K562 (cell line): Measurements from ENCODE around the gene CYP26A1. TPM values are rescaled to one million over a fixed set of nuclear protein-coding genes. Genes with fewer than 3 reads are reported as not detected.

Experiments
- ATAC-seq: fragments of 200-7000 bp; cut with Tn5 transposase; 3 replicates; pipeline ENCODE4 v1.9.1; 2020; ENCODE audit warnings: moderate library complexity
- BruUV-seq: library from RNA; stranded (reverse); fragments of 400-500 nt; replicated peaks from 2 replicates; lab custom pipeline; 2021; lab: Mats Ljungman, UMichigan
- CTCF ChIA-PET: fragments of 300-600 bp; formaldehyde crosslinking; extraction: SDS; loops from one replicate; lab custom pipeline; 2021; ENCODE audit warnings: low intra/inter-chr PET ratio; lab: Yijun Ruan, JAX
- POLR2A ChIA-PET: fragments of 300-600, 350-650 bp; sonication (Branson Sonifier 250); formaldehyde crosslinking; extraction: SDS; loops from one replicate; lab custom pipeline; 2021; ENCODE audit warnings: antibody characterized with exemption, inconsistent platforms; lab: Yijun Ruan, JAX
- DNase-seq, 4 experiments: peaks; one replicate each; pipeline versions ENCODE4 v3.0.0 to v3.0.0-alpha.2; 2011 to 2018; ENCODE audit warnings: low spot score in 3 of 4, mixed read lengths in 3 of 4; ENCODE audit errors: extremely low read depth in 1 of 4
- FAIRE-seq: peaks from 2 replicates; lab custom pipeline; 2011; peaks lifted over from hg19 to GRCh38; lab: Jason Lieb, UNC
- H2AFZ ChIP-seq: 2 replicates; pipeline ENCODE4 v1.6.0; 2011; ENCODE audit warnings: low read depth, low read length, control low read depth, inconsistent platforms
- H3K27ac ChIP-seq: fragments of 200-600 bp; 3 replicates; pipeline ENCODE4 v1.8.0; 2011; ENCODE audit warnings: low read depth, mild to moderate bottlenecking, control low read depth, inconsistent platforms, low read length, moderate library complexity, mixed read lengths; ENCODE audit errors: extremely low read depth
- H3K27me3 ChIP-seq, 2 experiments: fragments of 300-600 bp in 1 of 2; 2 replicates in 1 of 2; 3 replicates in 1 of 2; pipeline versions ENCODE4 v1.6.0 to v1.8.0; 2011; ENCODE audit warnings: inconsistent platforms in 2 of 2, low read length in 2 of 2, mild to moderate bottlenecking in 1 of 2, mixed read lengths in 1 of 2, moderate library complexity in 1 of 2; ENCODE audit not compliant: control insufficient read depth in 2 of 2, insufficient read depth in 2 of 2
- H3K36me3 ChIP-seq: fragments of 300-600 bp; 3 replicates; pipeline ENCODE4 v1.8.0; 2011; ENCODE audit warnings: mild to moderate bottlenecking, low read length, inconsistent platforms; ENCODE audit not compliant: control insufficient read depth, insufficient read depth
- H3K4me1 ChIP-seq, 2 experiments: fragments of 200-600 bp in 1 of 2; replicated peaks in 1 of 2; 2 replicates in 1 of 2; 3 replicates in 1 of 2; pipeline versions ENCODE4 v1.5.1 to v1.8.0; 2011; ENCODE audit warnings: inconsistent platforms in 2 of 2, low read length in 2 of 2, mild to moderate bottlenecking in 1 of 2, mixed read lengths in 1 of 2, moderate library complexity in 1 of 2; ENCODE audit not compliant: control insufficient read depth in 2 of 2, insufficient read depth in 2 of 2
- H3K4me2 ChIP-seq: 2 replicates; pipeline ENCODE4 v1.6.1; 2011; ENCODE audit warnings: low read length, control low read depth, inconsistent platforms, mixed read lengths; ENCODE audit not compliant: insufficient read depth
- H3K4me3 ChIP-seq: fragments of 200-600 bp; sonication (generic), shearing (Covaris generic); 2 replicates; pipeline ENCODE4 v1.5.1; 2016; ENCODE audit warnings: control low read depth, inconsistent platforms
- H3K79me2 ChIP-seq: fragments of 200-600 bp; 3 replicates; pipeline ENCODE4 v1.8.0; 2011; ENCODE audit warnings: low read length, inconsistent platforms; ENCODE audit not compliant: control insufficient read depth, insufficient read depth
- H3K9ac ChIP-seq, 2 experiments: 2 replicates each; pipeline versions ENCODE4 v1.6.0 to v1.6.1; 2011; ENCODE audit warnings: low read depth in 2 of 2, low read length in 2 of 2, control low read depth in 1 of 2, inconsistent platforms in 1 of 2, mild to moderate bottlenecking in 1 of 2, mixed read lengths in 1 of 2; ENCODE audit not compliant: insufficient read depth in 1 of 2
- H3K9me1 ChIP-seq: one replicate; pipeline ENCODE4 v1.6.0; 2011; ENCODE audit warnings: inconsistent platforms, mild to moderate bottlenecking, low read length, moderate library complexity; ENCODE audit not compliant: control insufficient read depth, insufficient read depth
- H3K9me3 ChIP-seq: replicated peaks from 2 replicates; pipeline ENCODE4 v1.5.1; 2011; ENCODE audit warnings: low read depth, low read length, inconsistent platforms; ENCODE audit not compliant: control insufficient read depth, insufficient read depth
- H4K20me1 ChIP-seq: replicated peaks from 2 replicates; pipeline ENCODE4 v1.6.1; 2011; ENCODE audit warnings: low read length, inconsistent platforms, mixed read lengths; ENCODE audit not compliant: control insufficient read depth, insufficient read depth
- BRCA1 ChIP-seq, 2 experiments: fragments of 450-650 bp in 1 of 2; sonication (generic) in 1 of 2; formaldehyde crosslinking in 1 of 2; IDR thresholded peaks; 2 replicates each; pipeline versions ENCODE4 v1.5.0 to v1.6.1; 2017 to 2020; ENCODE audit warnings: mild to moderate bottlenecking in 1 of 2, missing genetic modification reagents in 1 of 2
- BRD9 ChIP-seq: fragments of 450-650 bp; IDR thresholded peaks from 2 replicates; pipeline ENCODE4 v1.6.1; 2018; ENCODE audit warnings: low read depth; ENCODE audit not compliant: partially characterized antibody
- COPS2 ChIP-seq: fragments of 450-650 bp; conservative IDR thresholded peaks from 2 replicates; pipeline ENCODE4 v1.6.1; 2016; ENCODE audit warnings: mild to moderate bottlenecking, moderate library complexity
- EP300 ChIP-seq: IDR thresholded peaks from 2 replicates; pipeline ENCODE4 v1.6.1; 2012; ENCODE audit warnings: low read length, improper control_type of control experiment
- HDAC1 ChIP-seq, 2 experiments: fragments of 450-650 bp; IDR thresholded peaks; 2 replicates each; pipeline ENCODE4 v1.6.1; 2016 to 2017; ENCODE audit warnings: inconsistent platforms in 1 of 2, mild to moderate bottlenecking in 1 of 2, moderate library complexity in 1 of 2
- HDAC8 ChIP-seq: fragments of 450-650 bp; IDR thresholded peaks from 2 replicates; pipeline ENCODE4 v1.6.1; 2016; ENCODE audit warnings: mild to moderate bottlenecking, missing genetic modification characterization, moderate library complexity, missing compliant biosample characterization
- JUND ChIP-seq, 2 experiments: IDR thresholded peaks; 2 replicates in 1 of 2; 3 replicates in 1 of 2; pipeline ENCODE4 v1.6.1; 2011; ENCODE audit warnings: borderline replicate concordance in 2 of 2, low read depth in 2 of 2, low read length in 2 of 2, improper control_type of control experiment in 1 of 2, missing biosample characterization in 1 of 2, missing genetic modification characterization in 1 of 2, missing genetic modification reagents in 1 of 2
- KDM1A ChIP-seq, 2 experiments: fragments of 450-650 bp; IDR thresholded peaks; 2 replicates each; pipeline ENCODE4 v1.6.1; 2016; ENCODE audit warnings: mild to moderate bottlenecking in 2 of 2
- KDM4B ChIP-seq, 2 experiments: fragments of 450-650 bp in 1 of 2; sonication (generic) in 1 of 2; IDR thresholded peaks; 2 replicates each; pipeline ENCODE4 v1.6.1; 2016 to 2017; ENCODE audit warnings: borderline replicate concordance in 2 of 2, antibody characterized with exemption in 1 of 2, low read depth in 1 of 2, mild to moderate bottlenecking in 1 of 2
- MIER1 ChIP-seq: fragments of 450-650 bp; IDR thresholded peaks from 2 replicates; pipeline ENCODE4 v1.6.1; 2016; ENCODE audit warnings: antibody characterized with exemption, mild to moderate bottlenecking, low read depth
- MXI1 ChIP-seq: IDR thresholded peaks from 2 replicates; pipeline ENCODE4 v1.6.1; 2011; ENCODE audit warnings: low read depth, mild to moderate bottlenecking, improper control_type of control experiment, low read length
- NCOR1 ChIP-seq: fragments of 450-650 bp; IDR thresholded peaks from 2 replicates; pipeline ENCODE4 v1.6.1; 2016; ENCODE audit warnings: mild to moderate bottlenecking, moderate library complexity
- NFIC ChIP-seq: fragments of 450-650 bp; IDR thresholded peaks from 2 replicates; pipeline ENCODE4 v1.6.1; 2017; ENCODE audit warnings: mild to moderate bottlenecking, inconsistent platforms
- PTTG1 ChIP-seq: fragments of 450-650 bp; IDR thresholded peaks from 2 replicates; pipeline ENCODE4 v1.6.1; 2016; ENCODE audit warnings: low read depth, mild to moderate bottlenecking, missing genetic modification characterization, missing compliant biosample characterization
- SIN3A ChIP-seq, 2 experiments: fragments of 150-350 bp in 1 of 2; IDR thresholded peaks; 2 replicates each; pipeline ENCODE4 v1.6.1; 2011 to 2016; ENCODE audit warnings: borderline replicate concordance in 2 of 2, low read depth in 2 of 2, low read length in 2 of 2, mild to moderate bottlenecking in 2 of 2, moderate library complexity in 2 of 2; ENCODE audit not compliant: control insufficient read depth in 1 of 2
- TCF7 ChIP-seq: sonication (generic); IDR thresholded peaks from 2 replicates; pipeline ENCODE4 v1.6.1; 2016; ENCODE audit warnings: antibody characterized with exemption, borderline replicate concordance
- ZNF280B ChIP-seq: fragments of 250-450 bp; sonication (Bioruptor Pico); IDR thresholded peaks from 2 replicates; pipeline ENCODE4 v1.5.1; 2021; ENCODE audit warnings: mild to moderate bottlenecking
- ZNF436 ChIP-seq: fragments of 250-450, 450-650 bp; sonication (Bioruptor Pico); formaldehyde crosslinking; IDR thresholded peaks from 2 replicates; pipeline ENCODE4 v1.7.0; 2020; ENCODE audit warnings: mild to moderate bottlenecking
- ZNF586 ChIP-seq: fragments of 450-650 bp; formaldehyde crosslinking; conservative IDR thresholded peaks from 2 replicates; pipeline ENCODE4 v1.4.0; 2020; ENCODE audit warnings: mild to moderate bottlenecking, moderate library complexity
- WGBS: fragments of 100-300 bp; shearing (Covaris generic); methylation state at CpG from one replicate; pipeline ENCODE4 v1.1.6; 2016; ENCODE audit warnings: low coverage, mixed read lengths; ENCODE audit not compliant: insufficient coverage; ENCODE audit errors: missing lambda C conversion rate; 5-methylcytosine and 5-hydroxymethylcytosine counted together
- in situ Hi-C: fragments of 300-500 bp; cut with MboI; formaldehyde crosslinking; loops from 4 replicates; pipeline ENCODE4 v1.15.0; 2018; ENCODE audit warnings: inconsistent platforms, mixed read lengths
- intact Hi-C: fragments of 100-400 bp; cut with micrococcal nuclease; formaldehyde crosslinking; loops from 2 replicates; pipeline ENCODE4 v1.14.2; 2022
- polyA plus RNA-seq, 8 experiments: library from polyadenylated mRNA; depleted of rRNA in 4 of 8; stranded (reverse) in 5 of 8; unstranded in 3 of 8; fragments of >200 nt; fragmentation: Nextera tagmentation in 2 of 8; fragmentation: Illumina TruSeq in 1 of 8; extraction: Ambion mirVana in 2 of 8; extraction: Trizol in 1 of 8; gene quantifications; 2 replicates each; pipeline versions ENCODE4 v1.2.1 to v1.2.3, GENCODE V29; 2011 to 2014; ENCODE audit warnings: inconsistent platforms in 1 of 8, missing spikeins in 1 of 8
- total RNA-seq, 7 experiments: library from RNA; depleted of rRNA in 6 of 7; stranded (reverse); fragments of >200 nt in 6 of 7; fragmentation: Illumina TruSeq in 2 of 7; extraction: Trizol in 2 of 7; gene quantifications; 2 replicates each; pipeline versions ENCODE4 v1.2.1 to v1.2.3, GENCODE V29; 2011 to 2021; ENCODE audit warnings: low replicate concordance in 1 of 7

Gene CYP26A1
- total and polyA plus RNA-seq, 9 of the 15 experiments (the other 6 are each of a cell fraction or from before 2014, with no cell fraction given), result 0.11 to 5.1 (median 1.6) TPM

GRCh38 chr10:93070378-93071176 is 3.1 kb upstream of the CYP26A1 start (continued):
- TF ChIP-seq BRCA1 (IDR thresholded peaks at IDR 0.05), result no peak
- no peak for TF ChIP-seq BRCA1 (CRISPR knock-in tag; IDR thresholded peaks at IDR 0.05)
- TF ChIP-seq NFIC, result no peak

GRCh38 chr10:93071177-93071472 is 2.6 kb upstream of the CYP26A1 start:
- in situ Hi-C loops, result no loop called here
- intact Hi-C loops, result loop anchor here (10.0 kb wide), 1 partner anchor 476 kb away; the partner anchor contains the start of gene KIF11
- peak; percentile 77 for FAIRE-seq
- TF ChIP-seq ZNF436 (CRISPR knock-in tag), result peak; percentile 64; the same call in 1 of the 2 replicates
- TF ChIP-seq ZNF280B (CRISPR knock-in tag), result no peak
- no peak for TF ChIP-seq HDAC1 (IDR thresholded peaks at IDR 0.05)
- no peak for TF ChIP-seq SIN3A (IDR thresholded peaks at IDR 0.05; ENCODE audit: borderline replicate concordance in 2 of 2, control insufficient read depth in 1 of 2, low read depth in 2 of 2, low read length in 2 of 2)
- TF ChIP-seq NCOR1, result peak; percentile 41; the same call in 1 of the 2 replicates
- TF ChIP-seq ZNF586 (CRISPR knock-in tag), result no peak
- no peak for TF ChIP-seq MXI1
- no peak for TF ChIP-seq EP300
- TF ChIP-seq MIER1, result no peak
- TF ChIP-seq BRD9, result peak; percentile 64
- TF ChIP-seq JUND (IDR thresholded peaks at IDR 0.05; ENCODE audit: borderline replicate concordance, low read depth, low read length), result no peak
- TF ChIP-seq JUND (tag; IDR thresholded peaks at IDR 0.05; ENCODE audit: borderline replicate concordance, low read depth, low read length), result no peak
- TF ChIP-seq HDAC8 (tag), result no peak
- TF ChIP-seq TCF7, result no peak
- no peak for TF ChIP-seq KDM4B (IDR thresholded peaks at IDR 0.05; ENCODE audit: borderline replicate concordance in 2 of 2, low read depth in 1 of 2)
- TF ChIP-seq COPS2, result no peak
- no peak for TF ChIP-seq PTTG1
- TF ChIP-seq KDM1A (IDR thresholded peaks at IDR 0.05), result 0 out of 4 replicates have a peak, but pooled peaks of 1 of the 2 experiments have one; percentile 22

More at GRCh38 chr10:93071177-93071472, 2.6 kb upstream of the CYP26A1 start:
- BruUV-seq, result TSS peak; percentile 43
- POLR2A ChIA-PET, result interaction anchor here (0.6 to 0.7 kb wide), 2 partner anchors 57 to 66 kb away, joined by 3 to 4 read pairs; no protein-coding TSS in a partner anchor
- Histone ChIP-seq H3K79me2 (no peaks in the 10 kb centered on the region), H3K4me3 (peak overlapping the region; percentile 15; the same call in 1 of the 2 replicates), H4K20me1 (no peaks in the 10 kb centered on the region), H3K4me2 (peak overlapping the region; percentile 70), H3K9me1 (no peaks in the 10 kb centered on the region), H3K9me3 (peaks cover 2% of the 10 kb centered on the region; the same call in 1 of the 2 replicates), H3K9ac (peak overlapping the region; percentile 68 to 79; a peak in 3 of 4 replicates), H3K27me3 (no peaks in the 10 kb centered on the region), H3K36me3 (no peaks in the 10 kb centered on the region), H2AFZ (peak overlapping the region; percentile 66), H3K27ac (peak overlapping the region; percentile 80), H3K4me1 (peaks cover 25 to 67% of the 10 kb centered on the region in 2 experiments; a peak in 4 of 5 replicates)
- peak; percentile 31 for ATAC-seq
- WGBS, result 2% methylated on average over 4 of the region's 7 CpGs
- CTCF ChIA-PET, result no interaction called here
- peak; percentile 25 to 73 (median 48) for DNase-seq
